Right atrium auricular region (tissue), 2 donors: Measurements from ENCODE around the gene GLIS2. TPM values are rescaled to one million over a fixed set of nuclear protein-coding genes. Genes with fewer than 3 reads are reported as not detected.

Experiments used
- DNase-seq: peaks from one replicate; pipeline ENCODE4 v3.0.0-alpha.2; 2019; ENCODE audit warnings: low spot score
- H3K27ac ChIP-seq, 2 donors: fragments of 200-600 bp; sonication (generic); 1 replicate in 1 of 2; 2 replicates in 1 of 2; pipeline ENCODE4 v1.5.1; 2016 to 2019
- H3K27me3 ChIP-seq, 2 donors: fragments of 200-600 bp; sonication (generic); one replicate each; pipeline versions ENCODE4 v1.5.1 to v1.6.0; 2017 to 2019
- H3K36me3 ChIP-seq: fragments of 200-600 bp; sonication (generic); one replicate; pipeline ENCODE4 v1.5.1; 2016
- H3K4me1 ChIP-seq, 2 donors: fragments of 200-600 bp; sonication (generic); one replicate each; pipeline versions ENCODE4 v1.5.1 to v1.6.0; 2017 to 2019
- H3K4me3 ChIP-seq, 2 donors: fragments of 200-600 bp; sonication (generic); 1 replicate in 1 of 2; 2 replicates in 1 of 2; pipeline ENCODE4 v1.5.1; 2017 to 2019; ENCODE audit warnings: mild to moderate bottlenecking in 1 of 2, moderate library complexity in 1 of 2
- H3K9me3 ChIP-seq, 2 donors: fragments of 200-600 bp; sonication (generic); one replicate each; pipeline ENCODE4 v1.5.1; 2019
- total RNA-seq, 2 donors: library from RNA; depleted of rRNA; stranded (reverse); fragments of >200 nt; gene quantifications; one replicate each; pipeline ENCODE4 v1.1.0, GENCODE V29; 2016
- TF ChIP-seq, protein P1 (sequence below), 2 donors: fragments of 200-600 bp; sonication (generic); IDR thresholded peaks; one replicate each; pipeline ENCODE4 v1.5.1; 2019; ENCODE audit warnings: antibody characterized with exemption in 2 of 2

The GLIS2 gene
- total RNA-seq, 2 donors from 2014 or later = 10.3 to 16.0 TPM

DNA sequence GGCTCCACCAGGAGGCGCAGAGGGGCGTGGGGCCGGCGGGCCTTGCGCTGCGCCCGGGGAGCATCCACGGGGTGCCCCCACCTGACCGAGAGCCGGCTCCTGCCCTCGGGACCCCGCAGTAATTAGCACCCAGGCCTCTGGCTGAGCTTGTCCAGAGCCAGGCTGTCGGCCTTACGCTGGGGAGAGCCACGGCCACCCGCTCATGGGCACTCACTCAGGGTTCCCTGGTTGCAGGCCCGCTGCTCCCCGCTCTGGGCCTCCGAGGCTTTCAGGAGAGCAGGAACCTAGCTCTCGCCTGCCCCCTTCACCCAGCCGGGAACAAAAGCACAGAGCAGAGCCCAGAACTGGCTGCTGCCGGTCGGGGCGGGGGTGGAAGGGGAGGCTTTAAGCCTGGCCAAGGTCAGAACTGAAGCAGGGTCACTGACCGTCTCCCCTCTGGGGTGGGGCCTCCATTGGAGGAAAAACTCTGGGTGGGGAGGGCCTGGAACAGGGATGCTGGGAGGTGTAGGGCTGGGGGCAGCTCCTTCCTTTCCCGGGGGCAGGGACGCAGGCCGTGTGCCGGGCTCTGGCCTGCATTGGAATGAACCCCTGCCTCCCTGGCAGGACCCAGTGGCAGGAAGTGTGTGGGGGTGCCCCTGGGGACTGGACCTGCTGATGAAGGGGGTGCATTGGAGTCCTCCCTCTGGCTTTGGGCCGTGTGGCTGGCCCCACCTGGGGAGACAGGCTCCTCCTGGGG lies 12.3 kb downstream of the GLIS2 start:
- peak; percentile 89 for DNase-seq
- Histone ChIP-seq H3K36me3 (peaks cover 13% of the 10 kb centered on the region), H3K27me3 (no peaks in the 10 kb centered on the region), H3K9me3 (no peaks in the 10 kb centered on the region), H3K4me3 (peak overlapping the region; percentile 32 to 50), H3K4me1 (peaks cover 0 to 73% of the 10 kb centered on the region in 2 donors), H3K27ac (peak overlapping the region; percentile 84 to 90)
- TF ChIP-seq, protein P1, sequence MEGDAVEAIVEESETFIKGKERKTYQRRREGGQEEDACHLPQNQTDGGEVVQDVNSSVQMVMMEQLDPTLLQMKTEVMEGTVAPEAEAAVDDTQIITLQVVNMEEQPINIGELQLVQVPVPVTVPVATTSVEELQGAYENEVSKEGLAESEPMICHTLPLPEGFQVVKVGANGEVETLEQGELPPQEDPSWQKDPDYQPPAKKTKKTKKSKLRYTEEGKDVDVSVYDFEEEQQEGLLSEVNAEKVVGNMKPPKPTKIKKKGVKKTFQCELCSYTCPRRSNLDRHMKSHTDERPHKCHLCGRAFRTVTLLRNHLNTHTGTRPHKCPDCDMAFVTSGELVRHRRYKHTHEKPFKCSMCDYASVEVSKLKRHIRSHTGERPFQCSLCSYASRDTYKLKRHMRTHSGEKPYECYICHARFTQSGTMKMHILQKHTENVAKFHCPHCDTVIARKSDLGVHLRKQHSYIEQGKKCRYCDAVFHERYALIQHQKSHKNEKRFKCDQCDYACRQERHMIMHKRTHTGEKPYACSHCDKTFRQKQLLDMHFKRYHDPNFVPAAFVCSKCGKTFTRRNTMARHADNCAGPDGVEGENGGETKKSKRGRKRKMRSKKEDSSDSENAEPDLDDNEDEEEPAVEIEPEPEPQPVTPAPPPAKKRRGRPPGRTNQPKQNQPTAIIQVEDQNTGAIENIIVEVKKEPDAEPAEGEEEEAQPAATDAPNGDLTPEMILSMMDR (IDR thresholded peaks at IDR 0.05) = peak; percentile 60 to 71

DNA sequence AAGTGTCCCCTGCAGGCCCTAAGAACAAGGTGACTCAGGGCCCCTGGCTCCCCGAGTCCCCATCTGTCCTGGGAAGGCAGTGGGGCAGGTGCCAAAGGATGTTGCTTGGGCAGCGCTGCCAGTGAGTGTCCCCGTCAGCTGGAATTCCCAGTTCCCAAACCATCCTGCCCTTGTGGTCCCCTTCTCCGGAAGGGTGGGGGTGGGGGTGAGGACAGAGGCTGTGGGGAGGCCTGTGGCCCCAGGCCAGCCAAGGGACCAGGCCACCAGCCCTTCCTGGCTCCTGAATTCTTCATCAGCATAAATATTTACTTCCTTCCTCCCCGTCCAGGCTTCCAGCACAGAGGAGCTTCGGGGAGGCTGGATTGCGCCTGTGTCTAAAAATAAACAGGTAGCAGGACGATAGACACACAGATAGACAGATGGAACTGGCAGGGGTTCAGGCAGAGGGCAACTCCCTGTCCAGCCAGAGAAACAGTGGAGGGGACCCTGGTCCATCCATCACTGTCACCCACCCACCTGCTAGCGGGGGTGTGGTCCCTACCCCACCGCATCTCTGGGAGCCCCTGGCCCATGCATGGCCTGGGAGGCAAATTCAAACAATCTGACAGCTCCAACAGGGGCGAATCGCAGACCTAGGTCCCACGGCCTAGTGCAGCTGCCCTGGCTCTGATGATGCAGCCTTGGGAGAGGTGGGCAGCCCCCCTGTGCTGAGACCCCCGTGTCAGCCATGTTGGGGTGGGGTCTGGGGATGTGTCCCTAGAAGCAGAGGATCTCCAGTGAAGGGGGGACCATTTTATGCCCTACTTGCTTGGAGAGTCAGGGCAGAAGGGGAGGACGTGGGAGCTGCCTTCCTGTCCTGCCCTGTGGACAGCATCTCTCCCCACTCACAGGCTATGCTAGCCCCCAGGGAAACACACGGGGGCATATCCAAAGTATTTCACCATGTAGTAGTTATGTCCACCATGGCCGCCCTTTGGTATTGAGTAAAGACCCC lies 13.2 kb downstream of the GLIS2 start:
- Histone ChIP-seq H3K9me3 (no peaks in the 10 kb centered on the region), H3K27me3 (no peaks in the 10 kb centered on the region), H3K4me3 (peak overlapping the region in 1 of 2 donors; percentile 50), H3K4me1 (peaks cover 0 to 64% of the 10 kb centered on the region in 2 donors), H3K27ac (peak overlapping the region; percentile 84 to 90), H3K36me3 (peaks cover 17% of the 10 kb centered on the region)
- TF ChIP-seq, protein P1 (IDR thresholded peaks at IDR 0.05) = no peak
- no peak for DNase-seq

DNA sequence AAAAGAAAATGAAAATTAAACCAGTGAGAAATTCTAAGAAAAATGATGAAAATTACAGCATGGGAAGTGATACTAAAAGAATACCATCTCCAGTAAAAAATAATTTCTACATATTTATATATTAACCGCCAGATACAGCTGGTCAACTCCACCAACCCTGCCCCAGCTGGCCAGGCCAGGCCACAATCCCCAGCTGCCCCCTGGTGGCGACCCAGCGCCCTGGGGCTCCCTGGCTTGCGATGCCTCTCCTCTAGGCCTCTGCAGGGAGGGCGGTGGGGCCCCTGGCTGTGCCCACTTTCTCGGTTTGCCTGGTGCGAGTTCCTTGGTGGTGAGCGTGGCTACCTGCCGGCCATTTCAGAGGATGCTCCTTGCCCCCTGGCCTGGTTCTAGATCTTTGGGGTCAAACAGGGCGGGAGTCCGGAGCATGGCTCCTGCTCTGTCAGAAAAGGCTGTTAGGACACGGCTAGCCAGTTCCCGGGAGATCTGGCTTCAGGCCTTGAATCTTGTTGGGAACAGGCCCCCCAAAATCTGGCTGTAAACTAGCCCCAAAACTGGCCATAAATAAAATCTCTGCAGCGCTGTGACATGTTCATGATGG lies 14.5 kb downstream of the GLIS2 start:
- no peak overlapping the region for H3K4me3 ChIP-seq
- TF ChIP-seq, protein P1 (IDR thresholded peaks at IDR 0.05) = peak; percentile 98 to 99
- H3K36me3 ChIP-seq = peaks cover 29% of the 10 kb centered on the region
- H3K27me3 ChIP-seq = no peaks in the 10 kb centered on the region
- peak; percentile 88 for DNase-seq
- H3K4me1 ChIP-seq = peaks cover 0 to 51% of the 10 kb centered on the region in 2 donors
- no peaks in the 10 kb centered on the region for H3K9me3 ChIP-seq
- H3K27ac ChIP-seq = peak overlapping the region; percentile 84 to 90

DNA sequence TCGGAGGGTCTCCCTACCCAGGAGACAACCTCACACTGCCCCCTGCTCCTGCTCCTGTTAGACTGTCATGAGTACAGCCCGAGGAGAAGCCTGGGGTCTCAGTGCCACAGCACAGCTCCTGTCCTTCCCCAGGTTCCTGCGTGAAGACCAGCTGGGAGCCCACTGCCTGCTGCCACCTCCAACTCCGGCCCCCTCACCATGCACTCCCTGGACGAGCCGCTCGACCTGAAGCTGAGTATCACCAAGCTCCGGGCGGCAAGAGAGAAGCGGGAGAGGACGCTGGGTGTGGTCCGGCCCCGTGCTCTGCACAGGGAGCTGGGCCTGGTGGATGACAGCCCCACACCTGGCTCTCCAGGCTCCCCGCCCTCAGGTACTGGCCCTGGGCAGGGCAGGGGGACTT lies 16.2 kb downstream of the GLIS2 start:
- H3K4me3 ChIP-seq = no peak overlapping the region
- DNase-seq = no peak
- H3K27me3 ChIP-seq = no peaks in the 10 kb centered on the region
- TF ChIP-seq, protein P1 (IDR thresholded peaks at IDR 0.05) = no peak
- H3K9me3 ChIP-seq = no peaks in the 10 kb centered on the region
- peaks cover 46% of the 10 kb centered on the region for H3K36me3 ChIP-seq
- peaks cover 0 to 36% of the 10 kb centered on the region in 2 donors for H3K4me1 ChIP-seq
- H3K27ac ChIP-seq = no peak overlapping the region

DNA sequence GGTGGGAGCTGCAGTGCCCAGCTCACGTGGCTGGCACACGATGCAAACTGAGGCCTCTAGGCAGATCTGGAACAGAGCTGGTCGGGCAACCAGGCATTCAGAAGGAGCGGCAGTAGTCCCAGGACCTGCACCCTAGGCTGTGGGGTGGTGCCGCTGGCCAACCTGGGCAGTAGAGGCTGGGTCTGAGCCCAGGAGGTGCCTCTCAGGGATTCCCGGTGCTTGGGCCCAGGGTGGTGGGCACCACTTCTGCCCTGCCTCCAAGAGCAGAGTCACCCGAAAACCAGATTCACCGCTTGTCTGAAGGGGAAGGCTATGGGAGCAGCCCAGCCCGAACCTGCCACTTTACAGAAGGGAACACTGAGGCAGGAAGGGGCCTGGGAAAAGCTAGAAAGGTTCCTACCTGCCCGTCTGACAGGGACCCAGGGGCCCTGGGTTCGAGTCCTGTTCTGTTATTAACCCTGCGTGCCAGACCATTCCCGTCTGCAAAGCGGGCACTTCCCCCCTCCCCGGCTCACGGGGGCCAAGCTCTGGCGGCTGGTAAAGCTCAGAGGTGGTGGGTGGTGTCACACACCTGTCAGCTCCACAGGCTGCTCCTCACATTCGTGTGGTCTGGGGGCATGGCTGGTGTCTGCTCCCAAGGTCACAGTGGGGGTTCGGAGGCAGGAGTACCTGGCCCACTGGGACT lies 16.9 kb downstream of the GLIS2 start:
- no peak for DNase-seq
- peaks cover 50% of the 10 kb centered on the region for H3K36me3 ChIP-seq
- TF ChIP-seq, protein P1 (IDR thresholded peaks at IDR 0.05) = no peak

More for the DNA sequence above, 16.9 kb downstream of the GLIS2 start:
- Histone ChIP-seq H3K4me1 (peaks cover 0 to 29% of the 10 kb centered on the region in 2 donors), H3K4me3 (no peak overlapping the region), H3K27ac (no peak overlapping the region), H3K9me3 (no peaks in the 10 kb centered on the region), H3K27me3 (no peaks in the 10 kb centered on the region)
